ENCODE results near the gene CCDC148.
"Not testable (repeated sequence)": the region's sequence is repeated elsewhere in the genome, so short reads cannot be mapped to it uniquely, and the experiment has no call there.

CCDC148 gene

GRCh38 chr2:158350751-158351465 is 105.6 kb downstream of the CCDC148 start:
- not testable (repeated sequence) for DNase-seq

GRCh38 chr2:158346032-158346431 is 110.5 kb downstream of the CCDC148 start:
- no peak for DNase-seq

DNA sequence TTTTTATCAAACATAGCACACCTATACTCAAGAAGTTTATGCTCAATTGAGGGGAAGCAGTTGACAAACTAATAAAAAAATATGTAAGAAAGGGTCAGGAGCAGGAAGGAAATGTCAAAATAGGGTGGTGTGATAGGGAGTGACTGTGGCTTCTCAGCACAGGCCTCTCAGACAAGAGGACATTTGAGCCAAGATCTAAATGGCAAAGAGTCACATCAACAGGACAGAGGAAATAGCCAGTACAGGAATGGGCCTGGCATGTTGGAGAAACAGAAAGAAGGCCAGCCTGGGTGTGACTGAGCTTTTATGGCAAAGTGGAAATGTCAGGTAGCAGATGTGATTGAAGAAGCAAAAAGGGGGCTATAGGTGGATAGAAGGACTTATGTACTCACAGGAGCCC is 117.0 kb downstream of the CCDC148 start:
- no peak for DNase-seq

DNA sequence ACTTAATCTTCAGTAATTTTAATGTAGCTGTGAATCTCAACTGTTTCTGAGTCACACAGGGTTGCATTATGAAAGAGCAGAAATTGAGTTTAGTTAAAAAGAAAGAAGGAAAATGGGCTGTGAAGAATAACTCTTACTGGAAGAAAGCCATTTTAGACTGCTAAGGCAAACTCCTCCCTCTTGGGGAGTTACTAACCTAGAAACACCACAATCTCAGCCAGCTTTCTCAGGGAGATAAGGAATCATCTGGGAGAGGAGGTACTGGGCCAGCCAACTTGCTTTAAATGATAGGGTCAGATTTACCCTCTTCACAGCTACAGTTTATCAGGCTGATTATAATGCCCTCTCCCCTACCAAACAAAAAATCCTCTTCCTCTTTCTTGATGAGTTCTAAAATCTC is 119.5 kb downstream of the CCDC148 start:
- no peak for DNase-seq

- DNase-seq = not testable (repeated sequence)
Measured at GRCh38 chr2:158331799-158332198, 124.8 kb downstream of the CCDC148 start.

- DNase-seq = no peak
Measured at GRCh38 chr2:158325782-158326340, 130.7 kb downstream of the CCDC148 start.

- no peak for DNase-seq
Measured at GRCh38 chr2:158325031-158325781, 131.3 kb downstream of the CCDC148 start.

GRCh38 chr2:158323381-158323780 is 133.2 kb downstream of the CCDC148 start:
- no peak for DNase-seq

- no peak for DNase-seq
Measured at GRCh38 chr2:158321264-158321663, 135.3 kb downstream of the CCDC148 start.

DNA sequence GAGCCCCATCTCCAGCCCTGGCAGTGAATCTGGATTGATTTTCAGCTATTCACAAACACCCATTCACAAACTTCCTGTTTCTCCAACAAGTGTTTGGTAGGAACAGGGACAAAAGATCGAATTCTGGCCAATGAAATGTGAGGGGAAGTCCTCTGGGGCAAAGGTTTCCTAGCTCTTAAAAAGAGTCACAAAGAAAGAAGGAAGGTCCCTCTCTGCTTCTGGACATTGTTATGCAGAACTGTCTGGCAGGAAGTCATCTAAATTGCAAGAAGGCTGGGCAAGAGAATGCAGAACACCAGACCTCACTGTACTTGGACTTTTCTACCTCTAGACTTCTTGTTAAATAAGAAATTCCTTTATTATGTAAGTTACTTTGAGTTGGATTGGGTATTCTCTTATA is 137.3 kb downstream of the CCDC148 start:
- peak; percentile 43 to 46 for DNase-seq

DNA sequence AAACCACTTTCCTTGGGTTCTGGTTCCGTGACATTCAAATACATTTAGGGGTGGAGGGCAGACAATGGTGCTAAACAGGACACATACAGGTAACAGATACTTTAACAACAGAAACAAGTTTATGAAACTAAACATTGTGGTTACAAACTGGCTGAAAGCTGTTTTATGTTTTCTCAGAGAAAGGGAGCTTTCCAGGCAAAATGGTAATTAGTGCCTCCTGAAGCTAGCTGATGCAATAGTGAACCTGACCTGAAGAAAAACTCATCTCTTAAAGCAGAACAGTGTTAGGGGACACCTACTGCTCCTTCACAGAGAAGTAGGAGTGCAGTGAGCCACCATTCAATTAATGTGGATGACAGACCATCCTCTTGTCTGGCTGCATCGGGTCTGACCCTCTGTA is 138.9 kb downstream of the CCDC148 start:
- no peak for DNase-seq

DNA sequence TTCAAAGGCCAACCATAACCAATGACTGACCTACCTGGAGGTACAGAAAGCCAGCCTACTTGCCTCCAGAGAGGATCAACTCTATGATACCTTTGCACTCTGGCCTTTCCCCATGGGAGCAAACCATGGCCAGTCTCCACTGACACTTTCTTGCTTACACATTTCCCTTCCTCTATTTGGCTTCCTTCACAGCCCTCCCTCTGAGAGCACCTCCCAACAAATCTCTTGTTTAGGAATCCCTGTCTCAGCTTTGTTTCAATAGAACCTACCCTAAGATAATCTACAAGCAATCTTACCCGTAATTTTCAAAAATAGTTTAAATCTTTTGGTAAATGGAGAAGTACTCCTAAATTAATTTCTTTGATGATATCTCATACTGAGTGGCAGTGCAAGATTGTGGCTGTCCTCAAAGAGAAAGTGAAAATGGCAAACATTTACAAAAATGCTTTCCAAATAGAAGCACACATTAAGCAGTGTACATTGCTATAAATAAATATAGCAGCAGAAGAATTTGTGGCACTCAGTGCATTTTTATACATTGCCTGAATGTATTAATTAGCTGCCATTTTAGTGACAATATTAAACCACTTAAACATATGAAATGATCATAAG is 140.6 kb downstream of the CCDC148 start:
- DNase-seq = no peak

GRCh38 chr2:158315000-158315399 is 141.6 kb downstream of the CCDC148 start:
- DNase-seq = no peak

GRCh38 chr2:158313734-158314133 is 142.8 kb downstream of the CCDC148 start:
- DNase-seq = no peak

DNA sequence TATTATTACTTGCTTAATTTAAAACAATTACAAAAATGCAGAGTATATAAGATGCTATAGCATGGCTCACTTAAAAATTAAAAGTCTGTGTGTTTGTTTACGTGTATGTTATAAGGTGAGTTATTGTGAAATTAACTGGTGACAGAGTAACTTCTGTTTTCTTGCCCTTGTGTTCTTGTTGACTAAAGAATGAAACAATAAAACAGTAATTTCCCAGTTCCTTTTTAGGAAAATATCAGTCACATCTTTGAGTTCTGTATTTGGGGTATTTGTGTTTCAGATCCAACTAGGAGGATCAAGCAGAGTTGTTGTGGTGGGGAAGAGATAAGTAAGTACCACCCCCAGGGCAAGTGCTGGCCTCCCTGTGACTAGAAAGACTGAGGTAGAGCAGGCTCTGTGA is 143.6 kb downstream of the CCDC148 start:
- DNase-seq = no peak

- DNase-seq = not testable (repeated sequence)
Measured at GRCh38 chr2:158310407-158310806, 146.1 kb downstream of the CCDC148 start.

DNA sequence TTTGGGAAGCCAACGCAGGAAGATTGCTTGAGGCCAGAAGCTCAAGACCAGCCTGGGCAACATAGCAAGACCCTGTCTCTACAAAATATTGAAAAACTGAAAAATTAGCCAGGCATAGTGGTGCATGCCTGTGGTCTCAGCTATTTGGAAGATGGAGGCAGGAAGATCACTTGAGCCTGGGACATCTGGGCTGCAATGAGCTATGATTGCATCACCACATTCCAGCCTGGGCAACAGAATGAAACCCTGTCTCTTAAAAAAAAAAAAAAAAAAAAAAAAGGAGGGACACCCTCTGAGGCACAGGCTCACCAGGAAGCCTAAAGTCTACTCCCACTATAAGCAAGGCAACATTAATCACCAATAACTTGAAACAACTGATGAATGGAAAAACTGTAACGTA is 151.1 kb downstream of the CCDC148 start:
- no peak for DNase-seq

GRCh38 chr2:158300394-158300793 is 156.2 kb downstream of the CCDC148 start:
- DNase-seq = peak in 1 of 2 experiments; percentile 23

DNA sequence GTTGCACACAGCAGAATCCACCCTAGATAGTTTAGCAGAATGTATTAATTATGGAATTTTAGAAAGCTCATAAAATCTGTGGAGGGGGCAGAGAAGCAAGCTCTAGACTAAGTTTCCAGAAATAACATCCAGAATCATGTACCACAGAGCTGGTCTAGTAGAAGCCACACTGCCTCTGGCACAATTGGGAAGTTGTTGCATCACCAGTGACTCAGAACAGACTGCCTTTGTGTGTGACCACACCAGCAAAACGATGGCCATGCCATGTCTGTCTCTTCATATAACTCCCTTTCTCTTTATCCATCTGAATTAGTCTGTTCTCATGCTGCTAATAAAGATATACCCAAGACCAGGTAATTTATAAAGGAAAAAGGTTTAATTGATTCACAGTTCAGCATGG is 158.9 kb downstream of the CCDC148 start:
- peak; percentile 72 to 74 for DNase-seq

- no peak for DNase-seq
Measured at GRCh38 chr2:158297120-158297519, 159.4 kb downstream of the CCDC148 start.

- no peak for DNase-seq
Measured at GRCh38 chr2:158293722-158294121, 162.8 kb downstream of the CCDC148 start.

- DNase-seq = no peak
Measured at GRCh38 chr2:158291544-158292180, 164.9 kb downstream of the CCDC148 start.

DNA sequence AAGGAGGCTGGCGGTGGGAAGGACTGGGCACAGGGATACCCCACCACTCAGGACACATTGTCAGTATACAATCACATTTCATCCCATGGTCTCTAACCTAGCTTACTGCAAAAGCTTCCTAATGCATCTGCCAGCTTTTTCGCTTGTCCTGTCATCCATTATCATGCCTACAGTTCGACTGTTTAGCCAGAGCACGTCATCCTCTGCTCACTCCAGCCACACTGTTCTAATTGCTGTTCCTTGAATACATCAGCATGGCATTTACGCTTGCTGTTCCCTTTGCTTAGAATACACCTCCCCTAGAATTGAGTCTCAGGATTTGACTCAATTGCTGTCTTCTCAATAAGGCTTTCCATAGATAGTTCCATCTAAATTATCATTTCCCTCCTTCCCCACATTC is 166.3 kb downstream of the CCDC148 start:
- no peak for DNase-seq

Measured in Kasumi-1 (cell line).